GM12891 (cell line): ENCODE measurements around the gene CDH6.
"Not testable (repeated sequence)": the region's sequence is repeated elsewhere in the genome, so short reads cannot be mapped to it uniquely, and the experiment has no call there.

ENCODE experiments used
- DNase-seq: peaks from one replicate; pipeline ENCODE4 v3.0.0; 2011; ENCODE audit warnings: low spot score; ENCODE audit not compliant: insufficient read length
- FAIRE-seq: peaks from 2 replicates; lab custom pipeline; 2011; peaks lifted over from hg19 to GRCh38; lab: Jason Lieb, UNC
- PAX5 ChIP-seq: IDR thresholded peaks from 2 replicates; pipeline ENCODE4 v1.6.1; 2011; ENCODE audit warnings: low read length, moderate library complexity, mild to moderate bottlenecking; ENCODE audit not compliant: insufficient read depth, severe bottlenecking
- POLR2A ChIP-seq: IDR thresholded peaks from 2 replicates; pipeline ENCODE4 v1.6.1; 2011; ENCODE audit warnings: low read depth, low read length, control low read depth
- POLR2AphosphoS5 ChIP-seq: IDR thresholded peaks from 2 replicates; pipeline ENCODE4 v1.6.1; 2011; ENCODE audit warnings: low read depth, low read length, control low read depth
- POU2F2 ChIP-seq: IDR thresholded peaks from 2 replicates; pipeline ENCODE4 v1.6.1; 2011; ENCODE audit warnings: low read depth, mild to moderate bottlenecking, control low read depth, low read length, moderate library complexity
- SPI1 ChIP-seq: IDR thresholded peaks from 2 replicates; pipeline ENCODE4 v1.6.1; 2011; ENCODE audit warnings: low read depth, low read length, control low read depth
- TAF1 ChIP-seq: IDR thresholded peaks from 2 replicates; pipeline ENCODE4 v1.6.1; 2011; ENCODE audit warnings: low read depth, low read length, control low read depth

Gene CDH6

DNA sequence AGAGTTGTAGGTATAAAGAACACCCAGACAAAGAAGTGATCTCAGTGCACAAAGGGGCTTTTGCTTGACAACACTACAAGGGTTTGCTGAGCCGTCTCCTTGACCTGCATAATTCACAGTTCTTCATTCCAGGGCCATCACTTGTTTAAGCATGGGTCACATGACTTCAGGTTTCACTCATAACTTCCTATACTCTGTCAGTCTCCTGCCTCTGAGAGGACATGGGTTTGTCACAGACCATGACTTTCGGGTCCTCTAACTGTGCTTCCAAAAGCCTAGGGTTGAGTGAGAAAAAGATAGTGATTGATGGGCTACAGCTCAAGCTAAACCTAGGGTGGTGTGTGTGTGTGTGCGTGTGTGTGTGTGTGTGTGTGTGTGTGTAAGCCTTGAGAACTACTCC lies 166.4 kb downstream of the CDH6 start:
- no peak for DNase-seq
- no peak for FAIRE-seq
- TF ChIP-seq PAX5 = no peak
- TF ChIP-seq POU2F2 = no peak
- no peak for TF ChIP-seq POLR2AphosphoS5
- TF ChIP-seq TAF1 = no peak
- no peak for TF ChIP-seq SPI1
- TF ChIP-seq POLR2A = no peak

DNA sequence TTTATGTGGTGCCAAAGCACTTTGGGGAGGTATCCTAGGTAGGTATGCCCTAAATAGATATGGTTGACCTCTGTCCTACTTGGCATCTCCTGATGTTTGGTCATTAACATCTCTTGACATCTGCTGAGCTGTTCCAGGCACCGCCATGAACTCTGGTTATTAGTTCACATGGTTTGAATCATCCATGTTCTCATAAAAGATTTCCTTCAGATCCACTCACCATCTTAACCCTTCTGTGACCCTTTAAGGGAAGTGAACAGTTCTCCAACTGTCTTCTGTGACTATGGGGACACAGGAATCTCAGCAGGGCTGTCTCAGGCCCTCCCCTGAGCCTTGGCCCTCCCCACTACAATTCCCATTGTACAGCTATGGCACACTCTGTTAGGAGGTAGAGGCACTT lies 167.7 kb downstream of the CDH6 start:
- TF ChIP-seq TAF1 = no peak
- TF ChIP-seq POU2F2 = no peak
- TF ChIP-seq SPI1 = no peak
- TF ChIP-seq POLR2A = no peak
- no peak for TF ChIP-seq POLR2AphosphoS5
- no peak for TF ChIP-seq PAX5
- FAIRE-seq (no peak), DNase-seq (no peak)

- FAIRE-seq = not testable (repeated sequence)
These were observed 168.4 kb downstream of the CDH6 start for GRCh38 chr5:31361704-31362528.

DNA sequence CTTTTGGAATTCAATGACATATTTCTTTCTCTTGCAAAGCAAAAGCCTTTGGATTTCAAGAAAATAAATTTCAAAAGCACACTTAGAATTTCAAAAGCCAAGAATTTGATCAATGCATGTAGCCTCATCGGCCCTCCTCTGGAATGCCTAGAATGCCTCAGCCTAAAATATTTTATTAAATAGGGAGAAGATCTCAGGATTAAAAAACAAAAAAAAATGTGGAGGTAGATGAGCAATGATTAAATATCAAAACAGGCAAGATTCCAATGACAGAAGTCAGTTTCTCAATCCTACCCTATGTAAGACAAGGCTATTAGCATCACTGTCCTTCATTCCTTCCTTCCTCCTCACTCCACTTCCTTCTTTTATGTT lies 169.0 kb downstream of the CDH6 start:
- FAIRE-seq (no peak), DNase-seq (no peak)
- no peak for TF ChIP-seq SPI1
- TF ChIP-seq POLR2A = no peak
- no peak for TF ChIP-seq TAF1
- TF ChIP-seq POU2F2 = no peak
- TF ChIP-seq POLR2AphosphoS5 = no peak

More at GRCh38 chr5:31361704-31362528, 168.4 kb downstream of the CDH6 start:
- DNase-seq = not testable (repeated sequence)

- no peak for TF ChIP-seq POLR2A
- no peak for TF ChIP-seq POLR2AphosphoS5
- TF ChIP-seq TAF1 = no peak
- TF ChIP-seq PAX5 = no peak
- TF ChIP-seq SPI1 = no peak
- no peak for TF ChIP-seq POU2F2
- DNase-seq (no peak), FAIRE-seq (no peak)
These were observed 169.6 kb downstream of the CDH6 start for GRCh38 chr5:31362931-31363568.

DNA sequence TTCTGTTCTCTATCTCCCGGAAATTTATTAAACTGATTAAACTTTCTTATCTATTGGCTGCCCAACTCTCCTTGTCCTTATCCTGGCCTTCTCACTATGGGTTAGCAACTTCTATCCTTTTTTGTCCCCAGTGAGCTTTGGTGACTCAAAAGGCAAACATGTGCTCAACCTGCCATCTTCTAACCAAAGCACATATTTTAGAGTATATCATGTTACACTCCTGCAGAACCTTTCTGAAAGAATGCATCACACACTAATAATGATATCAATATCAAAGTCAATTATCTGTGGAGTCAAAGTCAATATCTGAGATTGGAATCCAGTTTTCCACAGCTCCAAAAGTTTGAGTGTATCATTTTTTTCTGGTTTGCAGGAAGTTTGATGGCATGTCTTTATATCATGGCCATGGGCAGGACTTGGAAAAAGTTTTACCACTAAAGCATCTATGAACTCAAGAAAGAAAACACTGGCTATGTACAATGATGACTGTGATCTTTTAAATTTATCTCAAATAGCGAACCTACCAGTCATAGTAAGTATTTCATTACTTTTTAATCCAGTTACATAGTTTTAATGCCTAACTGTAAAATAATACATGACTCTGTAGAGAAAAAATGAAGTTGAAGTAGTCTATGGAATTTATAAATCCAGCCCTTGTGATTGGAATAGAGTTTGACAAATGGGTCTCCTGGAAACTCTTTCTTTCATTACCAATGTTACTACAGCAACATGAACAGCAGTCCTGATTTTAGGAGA lies 171.6 kb downstream of the CDH6 start:
- FAIRE-seq (no peak), DNase-seq (no peak)
- TF ChIP-seq POU2F2 (no peak), SPI1 (no peak), POLR2AphosphoS5 (no peak), POLR2A (no peak), TAF1 (no peak), PAX5 (no peak)

DNA sequence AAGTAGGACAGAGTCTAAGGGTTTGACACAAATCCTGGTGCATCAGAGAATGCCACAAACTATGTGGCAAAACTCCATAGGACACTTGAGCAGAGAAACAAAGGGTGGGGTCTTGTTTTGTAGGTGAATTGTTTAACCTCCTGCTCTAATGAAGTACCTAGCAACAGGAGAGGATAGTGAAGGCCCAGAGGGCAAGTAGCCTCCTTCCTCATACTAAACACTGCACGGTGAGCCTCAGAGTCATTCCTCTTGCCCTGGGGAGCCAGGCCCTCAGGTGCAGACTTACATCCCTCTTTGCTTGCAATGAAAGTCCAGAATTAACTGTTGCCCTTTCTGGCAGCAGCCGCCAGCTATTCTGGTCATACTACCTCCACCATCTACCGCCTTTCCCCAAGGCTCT lies 172.3 kb downstream of the CDH6 start:
- FAIRE-seq (no peak), DNase-seq (no peak)
- TF ChIP-seq PAX5 = no peak
- no peak for TF ChIP-seq POU2F2

GRCh38 chr5:31366941-31367340 lies 173.5 kb downstream of the CDH6 start:
- FAIRE-seq (no peak), DNase-seq (no peak)
- TF ChIP-seq PAX5 = no peak
- no peak for TF ChIP-seq SPI1
- no peak for TF ChIP-seq TAF1
- TF ChIP-seq POU2F2 = no peak
- TF ChIP-seq POLR2A = no peak
- TF ChIP-seq POLR2AphosphoS5 = no peak

DNA sequence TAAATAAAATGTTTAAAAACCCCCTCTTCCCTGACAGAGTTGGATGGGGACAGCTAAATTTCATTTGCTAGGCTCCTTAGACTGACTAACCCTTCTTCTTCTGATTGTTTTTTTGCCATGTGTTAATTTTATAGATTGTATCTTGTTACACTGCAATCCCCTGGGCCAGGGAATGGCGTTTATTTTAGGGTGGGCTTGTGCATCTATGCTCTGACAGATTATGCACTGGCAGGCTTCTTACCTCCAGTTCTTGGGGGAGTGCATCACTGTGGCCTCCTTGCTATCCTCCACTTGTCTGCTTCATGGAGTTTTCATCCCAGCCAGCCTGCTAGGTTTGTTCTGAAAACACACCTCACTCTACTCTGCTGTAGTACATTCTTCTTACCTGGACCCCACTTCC lies 178.6 kb downstream of the CDH6 start:
- DNase-seq = no peak
- no peak for FAIRE-seq
- TF ChIP-seq PAX5 (no peak), SPI1 (no peak), POLR2AphosphoS5 (no peak), POLR2A (no peak), TAF1 (no peak), POU2F2 (no peak)
